Measurements from ENCODE around the gene ZNF830. TPM values are rescaled to one million over a fixed set of nuclear protein-coding genes. Genes with fewer than 3 reads are reported as not detected.

Gene ZNF830
- total and polyA plus RNA-seq, 2 of the 13 experiments (the other 11 are each of a cell fraction or from before 2014, with no cell fraction given) = 6.1 to 19.0 TPM

- H3K27ac ChIP-seq (ENCODE audit: extremely low read length, insufficient read depth, low read length) = no peak overlapping the region
- TF ChIP-seq STAT5B (CRISPR knock-in tag; IDR thresholded peaks at IDR 0.05) (no peak), ZFP36 (IDR thresholded peaks at IDR 0.05; ENCODE audit: borderline replicate concordance, low read depth, low read length, partially characterized antibody) (no peak), SALL2 (CRISPR knock-in tag; IDR thresholded peaks at IDR 0.05) (no peak), FOXK1 (CRISPR knock-in tag; IDR thresholded peaks at IDR 0.05; ENCODE audit: borderline replicate concordance, low read depth) (no peak), KMT2A (CRISPR knock-in tag; IDR thresholded peaks at IDR 0.05) (no peak), ZNF121 (CRISPR knock-in tag; IDR thresholded peaks at IDR 0.05) (no peak), ARNT (IDR thresholded peaks at IDR 0.05) (no peak)
- CTCF ChIA-PET (ENCODE audit: low intra/inter-chr PET ratio, low total read pairs) = no interaction called here
Measured at GRCh38 chr17:35002876-35003551, 41.7 kb downstream of the ZNF830 start.

GRCh38 chr17:35003778-35004177, 42.4 kb downstream of the ZNF830 start:
- no peak overlapping the region for H3K4me3 ChIP-seq (replicated peaks in 1 of 3; ENCODE audit: insufficient read depth in 1 of 3, low read depth in 2 of 3, low read length in 3 of 3)
- CTCF ChIA-PET (ENCODE audit: low intra/inter-chr PET ratio, low total read pairs) = no interaction called here
- no peak for FAIRE-seq
- H3K9me3 ChIP-seq (ENCODE audit: low read length) = no peaks in the 10 kb centered on the region
- no peak for DNase-seq (ENCODE audit: low spot score)
- intact Hi-C loops (cut with micrococcal nuclease; ENCODE audit: unreplicated experiment) = no loop called here
- TF ChIP-seq RBM22 (optimal IDR thresholded peaks at IDR 0.05; ENCODE audit: low read length) = peak; percentile 85
- TF ChIP-seq MTF2 (CRISPR knock-in tag; IDR thresholded peaks at IDR 0.05; ENCODE audit: borderline replicate concordance) = no peak
- H2AFZ ChIP-seq (ENCODE audit: low read length) = no peak overlapping the region
- H3K27me3 ChIP-seq (ENCODE audit: control insufficient read depth in 1 of 2, insufficient read depth in 2 of 2, low read length in 2 of 2) = no peaks in the 10 kb centered on the region
- in situ Hi-C loops (cut with HindIII; ENCODE audit: extremely low pct_ligation_motif_present, low pct_unique_long_range_greater_than_20kb) = no loop called here
- H3K4me2 ChIP-seq (ENCODE audit: low read depth, low read length) = no peak overlapping the region
- H3K79me2 ChIP-seq (ENCODE audit: insufficient read depth, low read length) = no peaks in the 10 kb centered on the region
- 93% methylated on average over 4 of the region's 4 CpGs for WGBS (ENCODE audit: low lambda C conversion rate)
- no peaks in the 10 kb centered on the region for H3K4me1 ChIP-seq (ENCODE audit: insufficient read depth, low read length)
- H3K27ac ChIP-seq (ENCODE audit: extremely low read length, insufficient read depth, low read length) = no peak overlapping the region
- no peak overlapping the region for H3K9ac ChIP-seq (ENCODE audit: insufficient read depth, low read depth, low read length)
- POLR2A ChIA-PET = no interaction called here
- H3K36me3 ChIP-seq (replicated peaks in 1 of 2; ENCODE audit: control insufficient read depth in 1 of 2, insufficient read depth in 2 of 2, low read length in 2 of 2) = peaks cover 18 to 35% of the 10 kb centered on the region in 2 experiments
- no TSS peak for BruUV-seq (replicated peaks)
- no peak; the same call in 2 of the 3 replicates for ATAC-seq
- no peaks in the 10 kb centered on the region for H4K20me1 ChIP-seq (ENCODE audit: insufficient read depth, low read length)

More at GRCh38 chr17:35002876-35003551, 41.7 kb downstream of the ZNF830 start:
- Histone ChIP-seq H4K20me1 (ENCODE audit: insufficient read depth, low read length) (no peaks in the 10 kb centered on the region), H2AFZ (ENCODE audit: low read length) (no peak overlapping the region), H3K4me2 (ENCODE audit: low read depth, low read length) (no peak overlapping the region), H3K9me3 (ENCODE audit: low read length) (no peaks in the 10 kb centered on the region), H3K79me2 (ENCODE audit: insufficient read depth, low read length) (no peaks in the 10 kb centered on the region), H3K4me3 (replicated peaks in 1 of 3; ENCODE audit: insufficient read depth in 1 of 3, low read depth in 2 of 3, low read length in 3 of 3) (no peak overlapping the region), H3K36me3 (replicated peaks in 1 of 2; ENCODE audit: control insufficient read depth in 1 of 2, insufficient read depth in 2 of 2, low read length in 2 of 2) (peaks cover 18 to 39% of the 10 kb centered on the region in 2 experiments), H3K4me1 (ENCODE audit: insufficient read depth, low read length) (no peaks in the 10 kb centered on the region), H3K27me3 (ENCODE audit: control insufficient read depth in 1 of 2, insufficient read depth in 2 of 2, low read length in 2 of 2) (no peaks in the 10 kb centered on the region), H3K9ac (ENCODE audit: insufficient read depth, low read depth, low read length) (no peak overlapping the region)
- DNase-seq (ENCODE audit: low spot score) (no peak), ATAC-seq (peak; percentile 9; the same call in 1 of the 3 replicates), FAIRE-seq (no peak)
- 96% methylated on average over 15 of the region's 15 CpGs for WGBS (ENCODE audit: low lambda C conversion rate)
- in situ Hi-C loops (cut with HindIII; ENCODE audit: extremely low pct_ligation_motif_present, low pct_unique_long_range_greater_than_20kb) = no loop called here
- no TSS peak for BruUV-seq (replicated peaks)
- intact Hi-C loops (cut with micrococcal nuclease; ENCODE audit: unreplicated experiment) = no loop called here
- POLR2A ChIA-PET = no interaction called here
